Spleen (tissue), 11 donors: ENCODE results near the gene RPP40. TPM values are rescaled to one million over a fixed set of nuclear protein-coding genes. Genes with fewer than 3 reads are reported as not detected.

ENCODE experiments used
- DNase-seq: peaks from one replicate; pipeline ENCODE4 v3.0.0-alpha.2; 2020
- H3K27ac ChIP-seq, 8 donors: fragments of 200-600 bp; sonication (generic) in 7 of 8; 1 replicate in 4 of 8; 2 replicates in 4 of 8; pipeline versions ENCODE4 v1.5.0 to v1.8.0; 2016 to 2021; ENCODE audit warnings: inconsistent platforms in 4 of 8, mild to moderate bottlenecking in 4 of 8, moderate library complexity in 1 of 8
- H3K27me3 ChIP-seq, 7 donors: fragments of 200-600 bp; sonication (generic) in 6 of 7; replicated peaks in 1 of 7; 1 replicate in 4 of 7; 2 replicates in 3 of 7; pipeline versions ENCODE4 v1.5.0 to v1.8.0; 2016 to 2021; ENCODE audit warnings: inconsistent platforms in 3 of 7, mild to moderate bottlenecking in 1 of 7
- H3K36me3 ChIP-seq, 6 donors: fragments of 200-600 bp; sonication (generic) in 5 of 6; 1 replicate in 4 of 6; 2 replicates in 2 of 6; pipeline versions ENCODE4 v1.5.0 to v1.8.0; 2016 to 2021; ENCODE audit warnings: inconsistent platforms in 2 of 6
- H3K4me1 ChIP-seq, 6 donors: fragments of 200-600 bp; sonication (generic) in 5 of 6; 1 replicate in 3 of 6; 2 replicates in 3 of 6; pipeline versions ENCODE4 v1.5.0 to v1.8.0; 2016 to 2021; ENCODE audit warnings: inconsistent platforms in 3 of 6
- H3K4me3 ChIP-seq, 8 donors: fragments of 200-600 bp; sonication (generic) in 7 of 8; 1 replicate in 4 of 8; 2 replicates in 4 of 8; pipeline versions ENCODE4 v1.5.0 to v1.8.0; 2016 to 2021; ENCODE audit warnings: inconsistent platforms in 4 of 8, mild to moderate bottlenecking in 4 of 8, moderate library complexity in 2 of 8
- H3K9me3 ChIP-seq, 8 donors: fragments of 200-600 bp; sonication (generic) in 7 of 8; 1 replicate in 4 of 8; 2 replicates in 4 of 8; pipeline versions ENCODE4 v1.5.0 to v1.8.0; 2016 to 2021; ENCODE audit warnings: inconsistent platforms in 4 of 8
- POLR2A ChIP-seq, 3 donors: fragments of 450-650 bp; IDR thresholded peaks; one replicate each; pipeline ENCODE4 v1.5.1; 2017; ENCODE audit warnings: antibody characterized with exemption in 3 of 3, mild to moderate bottlenecking in 1 of 3
- POLR2AphosphoS5 ChIP-seq, 3 donors: sonication (generic); formaldehyde crosslinking; IDR thresholded peaks; one replicate each; pipeline ENCODE4 v1.5.1; 2017; ENCODE audit warnings: antibody characterized with exemption in 3 of 3
- WGBS, 5 donors: extraction: QIAGEN DNeasy Blood & Tissue Kit in 3 of 5; methylation state at CpG; one replicate each; pipeline versions ENCODE4 v1.1.5 to v1.1.7; 2013 to 2018; 5-methylcytosine and 5-hydroxymethylcytosine counted together
- intact Hi-C: fragments of 100-400 bp; cut with DNase I; formaldehyde crosslinking; loops from one replicate; pipeline ENCODE4 v1.15.0; 2023; ENCODE audit warnings: low total_unique reads
- polyA plus RNA-seq, 3 donors: library from polyadenylated mRNA; stranded (reverse); fragments of 200-250 nt; gene quantifications; one replicate each; pipeline ENCODE4 v1.2.1, GENCODE V29; 2013
- total RNA-seq, 7 donors: library from RNA; depleted of rRNA in 3 of 7; stranded (reverse); fragments of >200 nt in 3 of 7; fragmentation: NEBNext Ultra II Directional in 4 of 7; extraction: Animal tissue kit (Norgen Biotek cat#: 25700) in 4 of 7; gene quantifications; one replicate each; pipeline versions ENCODE4 v1.1.0 to v1.2.1, GENCODE V29; 2016 to 2021
- TF ChIP-seq, protein P1 (sequence below), 11 experiments: fragments of 200-600 bp in 7 of 11; fragments of 450-650 bp in 4 of 11; sonication (generic) in 4 of 11; IDR thresholded peaks in 8 of 11; conservative IDR thresholded peaks in 3 of 11; 1 replicate in 7 of 11; 2 replicates in 4 of 11; pipeline versions ENCODE4 v1.4.0 to v1.8.0; 2016 to 2021; ENCODE audit warnings: antibody characterized with exemption in 11 of 11, inconsistent platforms in 4 of 11, mild to moderate bottlenecking in 1 of 11
- donor health status: healthy with polysubstance abuse.
- donor health status: DM: no; HTN: no; CAD: no; lungs with moderate emphysema.
- donor health status: DM: no; HTN: no; CAD: no.
- donor health status: Bipolar disorder and iron deficiency.
- donor health status: healthy.
- donor health status: DM: no; HTN: no; CAD: no.
- donor health status: DM: yes; HTN: yes; CAD: no.

RPP40 gene
- total and polyA plus RNA-seq, 10 donors: 4.2 to 16.6 (median 8.7) TPM

DNA sequence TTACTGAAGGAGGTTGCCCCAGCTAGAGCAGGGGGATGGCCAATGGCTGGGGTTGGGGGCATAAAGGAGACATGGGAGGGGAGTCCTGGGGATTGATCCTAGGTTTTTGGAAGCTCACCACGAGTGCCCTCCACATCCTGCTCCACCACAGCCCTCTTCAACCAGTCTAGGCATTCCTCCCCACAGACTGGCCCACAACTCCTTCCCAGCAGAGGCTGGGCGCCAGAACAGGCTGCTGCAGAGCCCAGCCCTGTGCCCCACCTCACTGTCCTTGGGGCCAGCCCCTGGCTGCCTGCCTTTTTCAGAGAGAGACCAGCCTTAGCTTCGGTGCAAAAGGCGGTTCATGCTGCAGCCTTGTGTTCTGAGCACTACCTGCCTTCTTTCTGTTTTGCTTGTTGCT, 16.4 kb downstream of the RPP40 start:
- 64 to 85% (median 73%) methylated on average over 3 to 4 of the region's 4 CpGs for WGBS, 5 donors
- no peaks in the 10 kb centered on the region for H3K4me1 ChIP-seq
- H3K4me3 ChIP-seq: no peak overlapping the region
- H3K27ac ChIP-seq: no peak overlapping the region
- H3K27me3 ChIP-seq: no peaks in the 10 kb centered on the region
- H3K36me3 ChIP-seq: peaks cover 0 to 22% (median 0%) of the 10 kb centered on the region in 6 donors
- intact Hi-C loops: no loop called here
- peaks cover 0 to 8% (median 0%) of the 10 kb centered on the region in 8 donors for H3K9me3 ChIP-seq
- no peak for TF ChIP-seq POLR2A (IDR thresholded peaks at IDR 0.05)
- no peak for TF ChIP-seq POLR2AphosphoS5 (IDR thresholded peaks at IDR 0.05)
- TF ChIP-seq, protein P1, sequence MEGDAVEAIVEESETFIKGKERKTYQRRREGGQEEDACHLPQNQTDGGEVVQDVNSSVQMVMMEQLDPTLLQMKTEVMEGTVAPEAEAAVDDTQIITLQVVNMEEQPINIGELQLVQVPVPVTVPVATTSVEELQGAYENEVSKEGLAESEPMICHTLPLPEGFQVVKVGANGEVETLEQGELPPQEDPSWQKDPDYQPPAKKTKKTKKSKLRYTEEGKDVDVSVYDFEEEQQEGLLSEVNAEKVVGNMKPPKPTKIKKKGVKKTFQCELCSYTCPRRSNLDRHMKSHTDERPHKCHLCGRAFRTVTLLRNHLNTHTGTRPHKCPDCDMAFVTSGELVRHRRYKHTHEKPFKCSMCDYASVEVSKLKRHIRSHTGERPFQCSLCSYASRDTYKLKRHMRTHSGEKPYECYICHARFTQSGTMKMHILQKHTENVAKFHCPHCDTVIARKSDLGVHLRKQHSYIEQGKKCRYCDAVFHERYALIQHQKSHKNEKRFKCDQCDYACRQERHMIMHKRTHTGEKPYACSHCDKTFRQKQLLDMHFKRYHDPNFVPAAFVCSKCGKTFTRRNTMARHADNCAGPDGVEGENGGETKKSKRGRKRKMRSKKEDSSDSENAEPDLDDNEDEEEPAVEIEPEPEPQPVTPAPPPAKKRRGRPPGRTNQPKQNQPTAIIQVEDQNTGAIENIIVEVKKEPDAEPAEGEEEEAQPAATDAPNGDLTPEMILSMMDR (IDR thresholded peaks at IDR 0.05 in 8 of 11, conservative IDR thresholded peaks at IDR 0.05 in 3 of 11): no peak
- no peak for DNase-seq

DNA sequence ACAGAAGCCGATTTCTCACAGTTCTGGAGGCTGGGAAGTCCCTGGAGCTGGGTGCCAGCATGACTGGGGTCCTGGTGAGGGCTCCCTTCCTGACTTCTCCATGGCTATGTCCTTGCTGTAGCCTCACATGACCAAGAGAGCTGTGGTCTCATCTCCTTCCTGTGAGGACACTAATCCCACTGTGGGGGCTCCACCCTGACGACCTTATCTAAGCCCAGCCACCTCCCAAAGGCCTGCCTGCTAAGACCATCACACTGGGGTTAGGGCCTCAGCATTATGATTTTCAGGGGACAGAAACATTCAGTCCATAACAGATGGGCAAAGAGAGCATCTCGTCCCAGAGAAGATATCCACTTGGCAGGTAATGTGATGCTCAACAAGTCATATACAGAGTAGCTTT, 16.8 kb downstream of the RPP40 start:
- TF ChIP-seq, protein P1 (IDR thresholded peaks at IDR 0.05 in 8 of 11, conservative IDR thresholded peaks at IDR 0.05 in 3 of 11): no peak
- TF ChIP-seq POLR2A (IDR thresholded peaks at IDR 0.05) (no peak), POLR2AphosphoS5 (IDR thresholded peaks at IDR 0.05) (no peak)
- no peak overlapping the region for H3K27ac ChIP-seq
- H3K4me1 ChIP-seq: no peaks in the 10 kb centered on the region
- peaks cover 0 to 20% (median 0%) of the 10 kb centered on the region in 6 donors for H3K36me3 ChIP-seq
- 67 to 81% (median 75%) methylated on average over 3 of the region's 3 CpGs for WGBS, 5 donors
- no peak for DNase-seq
- H3K9me3 ChIP-seq: peaks cover 0 to 8% (median 0%) of the 10 kb centered on the region in 8 donors
- no peaks in the 10 kb centered on the region for H3K27me3 ChIP-seq
- intact Hi-C loops: no loop called here
- H3K4me3 ChIP-seq: no peak overlapping the region

DNA sequence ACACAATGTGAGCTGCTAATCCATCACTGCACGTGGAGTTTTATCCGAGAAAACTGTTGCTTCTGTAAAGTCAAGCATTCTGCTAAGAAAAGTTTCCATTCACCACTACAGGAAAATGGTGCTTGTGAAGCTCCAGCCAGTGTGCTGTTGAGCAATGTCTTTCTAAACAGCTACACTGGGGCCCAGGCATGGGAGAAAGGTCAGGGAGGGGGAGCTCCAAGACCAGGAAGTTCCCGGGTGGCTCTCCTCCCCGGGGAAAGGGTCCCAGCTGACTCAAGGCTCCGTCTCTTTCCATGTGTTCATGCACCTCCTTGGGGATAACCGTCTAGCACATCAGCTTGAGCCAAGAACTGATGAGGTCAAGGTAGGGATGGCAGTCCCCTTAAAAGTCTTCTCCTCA, 20.5 kb downstream of the RPP40 start:
- Histone ChIP-seq H3K36me3 (no peaks in the 10 kb centered on the region), H3K9me3 (peaks cover 2 to 29% (median 20%) of the 10 kb centered on the region in 8 donors), H3K27me3 (no peaks in the 10 kb centered on the region), H3K27ac (no peak overlapping the region), H3K4me1 (no peaks in the 10 kb centered on the region), H3K4me3 (no peak overlapping the region)
- DNase-seq: no peak
- TF ChIP-seq, protein P1 (IDR thresholded peaks at IDR 0.05 in 8 of 11, conservative IDR thresholded peaks at IDR 0.05 in 3 of 11): no peak
- no peak for TF ChIP-seq POLR2AphosphoS5 (IDR thresholded peaks at IDR 0.05)
- TF ChIP-seq POLR2A (IDR thresholded peaks at IDR 0.05): no peak
- 54 to 87% (median 71%) methylated on average over 6 of the region's 6 CpGs for WGBS, 5 donors
- intact Hi-C loops: no loop called here

- H3K27ac ChIP-seq: no peak overlapping the region
- TF ChIP-seq POLR2AphosphoS5 (IDR thresholded peaks at IDR 0.05): no peak
- no peak for TF ChIP-seq POLR2A (IDR thresholded peaks at IDR 0.05)
- TF ChIP-seq, protein P1 (IDR thresholded peaks at IDR 0.05 in 8 of 11, conservative IDR thresholded peaks at IDR 0.05 in 3 of 11): no peak
- no peaks in the 10 kb centered on the region for H3K36me3 ChIP-seq
- no peak overlapping the region for H3K4me3 ChIP-seq
- WGBS, 5 donors: 38 to 65% (median 56%) methylated on average over 6 of the region's 6 CpGs
- H3K4me1 ChIP-seq: no peaks in the 10 kb centered on the region
- H3K9me3 ChIP-seq: peaks cover 2 to 34% (median 21%) of the 10 kb centered on the region in 8 donors
- H3K27me3 ChIP-seq: no peaks in the 10 kb centered on the region
- intact Hi-C loops: no loop called here
- no peak for DNase-seq
Observed at GRCh38 chr6:4981761-4982160, 22.1 kb downstream of the RPP40 start.
